ENCODE measurements around the gene CLGN.

CLGN gene

DNA sequence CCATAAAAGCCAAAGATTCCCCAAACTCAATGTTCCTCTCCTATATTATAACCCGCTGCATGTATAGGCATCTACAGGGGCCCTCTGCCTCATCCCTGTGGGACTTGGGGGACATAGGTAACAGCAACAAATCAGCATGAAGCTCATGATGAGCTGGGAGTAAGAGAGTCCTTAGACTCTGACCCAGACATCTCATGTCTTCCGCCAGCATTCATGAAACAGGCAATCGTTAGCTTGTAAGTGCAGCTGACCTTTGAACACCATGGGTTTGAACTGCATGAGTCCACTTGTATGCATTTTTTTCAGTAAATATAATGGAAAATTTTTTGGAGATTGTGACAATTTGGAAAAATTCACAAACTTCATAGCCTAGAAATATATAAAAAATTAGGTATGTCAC, 64.4 kb downstream of the CLGN start:
- no peak overlapping the region for H3K4me3 Mint-ChIP-seq
- no peak for DNase-seq
- no peaks in the 10 kb centered on the region for H3K36me3 Mint-ChIP-seq
- peaks cover 4% of the 10 kb centered on the region for H3K27me3 Mint-ChIP-seq
- no peak overlapping the region for H3K27ac Mint-ChIP-seq
- CTCF ChIA-PET = interaction anchor here (1.3 to 3.5 kb wide), 3 partner anchors 11 to 273 kb away, joined by 3 to 18 read pairs (median 5); partner anchors contain the start of gene SCOC
- H3K9me3 Mint-ChIP-seq = no peaks in the 10 kb centered on the region
- no peaks in the 10 kb centered on the region for H3K4me1 Mint-ChIP-seq

DNA sequence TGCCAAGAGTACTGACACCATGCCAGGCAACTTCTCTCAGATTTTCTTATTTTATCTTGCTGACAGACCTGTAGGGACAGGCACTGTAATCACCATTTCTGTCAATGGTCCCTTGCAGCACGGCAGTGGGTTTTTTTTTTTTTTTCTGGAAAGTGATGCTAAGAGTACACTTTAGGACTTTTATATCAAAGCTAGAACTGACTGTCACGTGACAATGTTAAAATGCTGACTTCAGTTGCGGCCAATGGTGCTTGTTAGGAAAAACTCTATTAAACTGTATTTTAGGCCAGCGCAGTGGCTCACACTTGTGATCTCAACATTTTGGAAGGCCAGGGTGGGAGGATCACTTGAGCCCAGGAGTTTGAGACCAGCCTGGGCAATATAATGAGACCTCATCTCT, 66.3 kb downstream of the CLGN start:
- Mint-ChIP-seq H3K4me1 (no peaks in the 10 kb centered on the region), H3K36me3 (no peaks in the 10 kb centered on the region), H3K9me3 (no peaks in the 10 kb centered on the region), H3K27ac (no peak overlapping the region), H3K27me3 (peaks cover 4% of the 10 kb centered on the region), H3K4me3 (no peak overlapping the region)
- CTCF ChIA-PET = interaction anchor here (0.6 to 4.1 kb wide), 12 partner anchors 10 to 704 kb away, joined by 3 to 39 read pairs (median 4); partner anchors contain the start of gene SCOC
- DNase-seq = no peak

DNA sequence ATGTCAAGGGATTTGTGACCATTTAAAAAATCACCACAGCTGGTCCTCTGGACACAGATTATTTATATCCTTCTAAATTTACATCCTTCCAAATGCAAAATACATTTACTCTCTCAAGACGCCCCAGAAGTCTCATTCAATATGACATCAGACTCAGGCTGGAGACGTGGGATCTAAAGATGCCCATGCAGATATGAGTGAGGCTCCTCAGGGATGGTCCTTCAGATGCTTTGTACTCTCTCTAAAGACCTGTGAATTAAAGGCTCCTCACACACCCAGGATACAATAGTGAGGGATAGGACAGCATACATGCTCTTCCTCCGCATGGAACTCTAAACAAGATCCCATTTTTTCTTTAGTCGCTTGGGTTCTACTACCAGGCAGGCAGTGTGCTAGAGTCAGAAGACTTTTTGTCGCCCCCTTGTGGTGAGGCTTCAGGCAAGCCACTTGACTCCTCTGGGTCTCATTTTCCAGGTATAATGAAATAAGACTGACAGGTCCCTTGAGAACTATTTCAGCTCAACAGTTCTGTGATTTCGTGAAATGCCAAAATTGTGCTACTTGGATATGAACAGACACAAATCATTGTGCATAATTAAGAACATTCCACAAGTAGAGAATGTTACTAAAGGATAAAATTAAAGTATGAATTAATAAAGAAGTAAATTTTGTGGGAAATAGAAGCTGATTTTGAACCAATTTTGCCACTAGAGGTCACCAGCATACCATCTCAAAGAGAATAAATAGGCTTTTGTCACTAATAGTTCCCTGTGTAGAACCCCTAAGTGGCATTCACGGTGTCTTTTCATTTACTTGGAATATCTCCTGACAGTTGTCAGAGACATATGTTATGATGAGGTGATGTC, 67.7 kb downstream of the CLGN start:
- CTCF ChIA-PET = interaction anchor here (0.7 to 4.1 kb wide), 43 partner anchors 9 to 706 kb away, joined by 3 to 39 read pairs (median 4); partner anchors contain the start of genes CLGN, ELMOD2 and SCOC
- peak; percentile 86 for DNase-seq
- no peaks in the 10 kb centered on the region for H3K4me1 Mint-ChIP-seq
- peaks cover 4% of the 10 kb centered on the region for H3K27me3 Mint-ChIP-seq
- H3K4me3 Mint-ChIP-seq = no peak overlapping the region
- H3K36me3 Mint-ChIP-seq = no peaks in the 10 kb centered on the region
- no peak overlapping the region for H3K27ac Mint-ChIP-seq
- H3K9me3 Mint-ChIP-seq = no peaks in the 10 kb centered on the region

DNA sequence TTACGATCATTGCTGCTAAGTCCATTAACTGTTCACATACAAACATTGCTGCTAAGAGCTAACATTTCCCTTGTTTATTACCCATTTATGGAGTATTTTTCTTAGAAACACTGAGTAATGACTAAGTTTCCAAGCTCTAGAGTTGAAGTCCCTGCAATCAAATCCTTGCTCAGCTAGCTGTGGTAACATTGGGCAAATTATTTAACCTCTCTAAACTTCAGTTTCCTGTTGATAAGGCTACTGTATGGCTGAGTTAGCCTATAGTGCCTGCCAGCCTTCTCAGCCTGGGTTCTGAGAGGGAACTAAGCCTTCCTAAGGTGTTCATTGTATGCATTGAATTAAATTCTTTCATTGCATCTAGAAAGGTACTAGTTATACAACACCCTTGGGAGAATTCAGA, 69.2 kb downstream of the CLGN start:
- no peaks in the 10 kb centered on the region for H3K36me3 Mint-ChIP-seq
- CTCF ChIA-PET = interaction anchor here (1.4 to 3.9 kb wide), 3 partner anchors 16 to 702 kb away, joined by 6 to 39 read pairs (median 17); partner anchors contain the start of gene SCOC
- peaks cover 4% of the 10 kb centered on the region for H3K27me3 Mint-ChIP-seq
- no peaks in the 10 kb centered on the region for H3K9me3 Mint-ChIP-seq
- H3K4me3 Mint-ChIP-seq = no peak overlapping the region
- no peak for DNase-seq
- peaks cover 9% of the 10 kb centered on the region for H3K4me1 Mint-ChIP-seq
- no peak overlapping the region for H3K27ac Mint-ChIP-seq

DNA sequence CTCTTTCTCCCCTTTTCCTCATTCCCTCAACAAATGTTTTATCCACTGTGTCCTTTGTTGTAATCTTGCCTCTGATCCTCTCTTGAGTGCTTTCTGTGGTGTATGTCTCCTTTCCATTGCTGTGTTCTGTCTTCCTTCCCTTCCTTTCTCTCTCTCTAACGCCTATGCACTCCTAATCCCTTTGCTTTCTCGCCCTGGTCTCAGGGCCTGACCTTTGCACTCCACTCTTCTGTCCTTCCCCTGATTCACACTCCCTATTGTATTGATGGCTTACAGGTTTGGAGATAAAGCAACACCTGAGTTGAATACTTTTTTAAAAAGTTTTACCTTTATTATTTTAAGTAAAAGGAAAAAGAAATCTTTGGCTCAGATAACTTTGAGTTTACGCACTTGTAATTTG, 69.6 kb downstream of the CLGN start:
- CTCF ChIA-PET = interaction anchor here (3.0 to 3.9 kb wide), 2 partner anchors 16 to 27 kb away, joined by 17 to 39 read pairs; partner anchors contain the start of gene SCOC
- Mint-ChIP-seq H3K4me3 (no peak overlapping the region), H3K36me3 (no peaks in the 10 kb centered on the region), H3K27ac (no peak overlapping the region), H3K4me1 (peaks cover 12% of the 10 kb centered on the region), H3K9me3 (no peaks in the 10 kb centered on the region), H3K27me3 (peaks cover 4% of the 10 kb centered on the region)
- no peak for DNase-seq

DNA sequence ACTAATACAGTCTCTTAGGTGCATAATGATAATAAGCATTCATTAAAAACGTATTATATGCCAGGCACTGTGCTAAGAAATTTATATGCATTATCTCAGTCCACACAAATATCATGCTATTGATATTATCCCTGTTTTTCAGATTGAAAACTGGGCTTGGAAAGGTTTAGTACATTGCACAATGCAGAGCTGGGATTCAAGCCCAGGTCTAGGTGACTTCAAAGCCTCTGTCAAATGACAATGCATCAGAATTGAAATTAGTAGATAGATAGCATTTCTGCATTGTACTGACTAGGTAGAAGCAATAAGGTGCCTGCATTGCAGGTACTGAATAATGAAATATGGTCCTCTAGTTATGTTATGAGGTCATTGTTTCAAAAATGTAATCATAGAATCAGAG, 72.2 kb downstream of the CLGN start:
- no peak for DNase-seq
- no peak overlapping the region for H3K27ac Mint-ChIP-seq
- H3K36me3 Mint-ChIP-seq = no peaks in the 10 kb centered on the region
- H3K27me3 Mint-ChIP-seq = peaks cover 4% of the 10 kb centered on the region
- peaks cover 14% of the 10 kb centered on the region for H3K4me1 Mint-ChIP-seq
- no peaks in the 10 kb centered on the region for H3K9me3 Mint-ChIP-seq
- CTCF ChIA-PET = no interaction called here
- no peak overlapping the region for H3K4me3 Mint-ChIP-seq

DNA sequence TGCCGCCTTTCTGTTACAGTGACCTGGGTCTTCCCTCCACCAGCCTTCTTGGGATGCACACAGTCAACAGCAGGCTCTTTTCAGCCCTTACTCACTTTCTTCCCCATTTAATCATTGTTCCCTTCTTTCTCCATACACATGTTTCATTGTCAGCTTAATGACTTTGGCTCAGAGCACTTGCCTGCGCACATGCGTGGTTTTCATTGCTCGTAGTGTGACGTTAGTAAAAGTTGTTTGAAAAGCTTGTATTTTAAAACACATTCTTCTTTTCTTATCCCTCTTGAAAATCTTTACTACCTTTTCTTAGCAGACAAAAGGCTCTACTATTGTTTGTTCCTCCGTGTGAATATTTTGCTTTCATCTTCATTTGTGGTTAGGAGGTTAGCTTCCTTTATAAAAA, 73.7 kb downstream of the CLGN start:
- H3K4me3 Mint-ChIP-seq = no peak overlapping the region
- DNase-seq = no peak
- H3K4me1 Mint-ChIP-seq = peaks cover 14% of the 10 kb centered on the region
- no peaks in the 10 kb centered on the region for H3K36me3 Mint-ChIP-seq
- CTCF ChIA-PET = no interaction called here
- peaks cover 7% of the 10 kb centered on the region for H3K27me3 Mint-ChIP-seq
- H3K9me3 Mint-ChIP-seq = no peaks in the 10 kb centered on the region
- H3K27ac Mint-ChIP-seq = no peak overlapping the region

DNA sequence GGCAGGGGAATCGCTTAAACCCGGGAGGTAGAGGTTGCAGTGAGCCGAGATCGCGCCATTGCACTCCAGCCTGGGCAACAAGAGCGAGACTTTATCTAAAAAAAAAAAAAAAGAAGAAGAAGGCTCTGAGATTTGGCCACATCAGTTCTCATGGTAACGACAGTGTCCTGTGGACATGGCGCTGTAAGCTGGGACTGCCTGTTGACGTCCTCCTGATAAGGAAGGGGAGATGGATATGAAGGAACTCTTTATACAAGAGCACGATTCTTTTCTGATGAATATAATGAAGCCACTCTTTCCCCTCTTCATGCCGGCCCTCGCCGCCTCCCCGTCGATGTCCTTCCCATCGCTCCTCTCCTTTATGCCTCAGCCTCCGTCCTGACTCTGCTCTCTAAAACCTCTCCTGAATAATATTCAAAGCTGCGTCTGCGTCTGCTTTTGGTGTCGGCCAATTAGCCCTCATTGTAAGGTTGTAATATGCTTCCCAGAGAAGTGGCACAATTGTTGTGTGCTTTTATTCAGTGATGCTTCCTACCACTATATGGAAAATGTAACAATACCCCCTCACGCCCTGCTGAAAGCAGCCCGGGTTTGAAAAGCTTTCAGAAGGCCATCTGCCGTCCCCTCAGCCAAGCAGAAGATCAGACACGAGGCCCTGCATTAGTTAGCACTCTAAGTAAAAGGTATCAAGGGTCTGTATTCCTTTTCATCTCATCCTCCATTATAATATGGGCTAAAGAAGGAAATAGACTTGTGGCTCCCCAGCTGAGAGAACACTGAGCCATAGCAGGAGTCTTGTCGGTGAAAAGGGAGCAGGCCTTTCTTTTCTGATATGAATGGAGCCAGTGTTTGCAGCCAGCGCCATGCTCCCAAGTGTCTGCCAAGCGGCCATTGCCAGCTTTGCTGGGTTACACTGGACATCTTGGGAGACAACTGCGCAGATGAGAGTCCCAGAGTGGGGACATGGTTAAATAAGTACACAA, 76.1 kb downstream of the CLGN start:
- Mint-ChIP-seq H3K36me3 (no peaks in the 10 kb centered on the region), H3K4me3 (no peak overlapping the region), H3K9me3 (no peaks in the 10 kb centered on the region), H3K27ac (no peak overlapping the region), H3K27me3 (peaks cover 7% of the 10 kb centered on the region), H3K4me1 (peaks cover 14% of the 10 kb centered on the region)
- DNase-seq = no peak
- CTCF ChIA-PET = interaction anchor here (3.6 kb wide), 1 partner anchor 9 kb away, joined by 22 read pairs; no protein-coding TSS in a partner anchor

DNA sequence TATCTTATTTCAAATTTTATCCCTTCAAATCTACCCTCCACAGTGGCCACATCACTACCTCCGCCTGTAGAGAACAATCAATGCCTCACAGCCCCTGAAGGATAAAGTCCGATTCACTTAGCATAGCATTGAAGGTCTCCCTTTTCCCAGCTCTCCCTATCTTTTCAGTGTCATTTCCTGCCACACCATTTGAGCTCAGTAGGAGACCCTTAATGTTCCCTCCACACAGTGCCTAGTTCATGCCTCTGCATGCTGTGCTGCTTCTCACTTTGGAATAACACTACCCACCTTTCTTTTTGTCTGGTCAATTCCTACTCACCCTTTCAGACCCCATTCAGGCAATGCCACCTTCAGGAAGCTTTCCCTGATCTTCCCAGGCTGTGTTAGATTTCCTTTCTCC, 77.6 kb downstream of the CLGN start:
- no peak overlapping the region for H3K27ac Mint-ChIP-seq
- peaks cover 14% of the 10 kb centered on the region for H3K4me1 Mint-ChIP-seq
- CTCF ChIA-PET = interaction anchor here (1.0 to 3.6 kb wide), 3 partner anchors 11 to 337 kb away, joined by 3 to 22 read pairs (median 4); no protein-coding TSS in a partner anchor
- H3K9me3 Mint-ChIP-seq = no peaks in the 10 kb centered on the region
- no peaks in the 10 kb centered on the region for H3K36me3 Mint-ChIP-seq
- DNase-seq = no peak
- no peak overlapping the region for H3K4me3 Mint-ChIP-seq
- peaks cover 9% of the 10 kb centered on the region for H3K27me3 Mint-ChIP-seq

DNA sequence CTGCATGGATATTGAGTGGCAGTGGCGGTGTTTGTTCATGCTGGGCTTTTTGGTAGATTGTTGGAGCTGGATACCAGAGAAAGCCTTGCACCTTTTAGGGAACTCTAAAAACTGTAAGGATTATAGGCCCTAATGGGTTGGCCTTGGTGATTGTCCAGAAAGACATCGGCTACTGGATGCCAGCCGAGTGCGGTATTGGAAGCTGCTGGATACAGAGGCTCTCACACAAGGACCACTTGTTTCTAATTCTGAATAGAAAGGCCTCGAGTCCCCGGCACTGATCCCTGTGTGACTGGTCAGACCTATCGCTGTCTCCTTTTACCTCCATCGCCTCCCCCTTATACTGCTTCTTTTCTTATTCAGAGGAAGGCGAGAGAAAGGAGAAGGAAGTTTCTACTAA, 81.3 kb downstream of the CLGN start:
- no peak for DNase-seq
- H3K27ac Mint-ChIP-seq = no peak overlapping the region
- no peaks in the 10 kb centered on the region for H3K36me3 Mint-ChIP-seq
- peaks cover 20% of the 10 kb centered on the region for H3K27me3 Mint-ChIP-seq
- H3K9me3 Mint-ChIP-seq = no peaks in the 10 kb centered on the region
- no peaks in the 10 kb centered on the region for H3K4me1 Mint-ChIP-seq
- H3K4me3 Mint-ChIP-seq = no peak overlapping the region
- CTCF ChIA-PET = no interaction called here

DNA sequence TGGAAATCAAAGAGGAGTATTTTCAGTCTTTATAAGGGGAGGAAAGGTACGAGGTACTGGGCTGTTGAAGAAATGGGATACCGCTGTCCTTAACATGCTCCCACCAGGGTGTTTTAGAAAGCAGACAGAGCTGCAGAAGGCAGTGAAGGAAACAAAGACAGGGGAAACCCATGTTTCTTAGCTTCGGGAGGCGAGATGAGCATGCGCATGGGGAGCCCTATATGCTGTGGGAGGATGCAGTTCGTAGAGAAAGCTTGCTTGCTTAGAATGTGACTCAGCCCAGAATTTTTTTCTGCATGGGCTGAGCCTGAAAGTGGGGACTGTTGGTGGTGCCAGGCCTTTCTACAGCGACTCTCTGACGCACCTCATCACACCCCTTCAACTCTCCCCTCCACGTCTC, 82.8 kb downstream of the CLGN start:
- H3K9me3 Mint-ChIP-seq = no peaks in the 10 kb centered on the region
- CTCF ChIA-PET = interaction anchor here (2.1 kb wide), 1 partner anchor 16 kb away, joined by 9 read pairs; no protein-coding TSS in a partner anchor
- no peak for DNase-seq
- H3K27ac Mint-ChIP-seq = no peak overlapping the region
- no peak overlapping the region for H3K4me3 Mint-ChIP-seq
- peaks cover 15% of the 10 kb centered on the region for H3K27me3 Mint-ChIP-seq
- H3K36me3 Mint-ChIP-seq = no peaks in the 10 kb centered on the region
- H3K4me1 Mint-ChIP-seq = no peaks in the 10 kb centered on the region

DNA sequence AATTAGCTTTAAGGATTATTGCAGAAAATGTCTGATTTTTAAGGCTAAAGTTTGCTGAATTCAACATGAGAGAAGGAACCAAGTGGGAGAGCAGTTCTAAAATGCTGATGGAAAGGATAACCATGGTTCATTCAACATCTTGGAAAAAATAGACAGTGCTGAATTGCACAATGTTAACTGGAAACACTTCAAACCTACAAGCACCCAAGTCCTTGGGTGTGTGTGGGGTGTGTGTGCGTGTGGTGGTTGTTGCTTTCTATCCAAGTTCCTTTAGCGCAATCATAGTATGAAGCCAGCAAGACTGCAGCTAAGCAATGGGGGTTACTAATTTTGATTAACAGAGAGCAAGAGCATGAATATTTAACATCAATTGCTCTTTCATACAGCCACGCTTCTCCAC, 83.3 kb downstream of the CLGN start:
- DNase-seq = no peak
- no peak overlapping the region for H3K27ac Mint-ChIP-seq
- H3K27me3 Mint-ChIP-seq = peaks cover 13% of the 10 kb centered on the region
- no peaks in the 10 kb centered on the region for H3K36me3 Mint-ChIP-seq
- no peak overlapping the region for H3K4me3 Mint-ChIP-seq
- CTCF ChIA-PET = interaction anchor here (0.6 to 2.1 kb wide), 2 partner anchors 16 to 67 kb away, joined by 3 to 9 read pairs; no protein-coding TSS in a partner anchor
- H3K9me3 Mint-ChIP-seq = no peaks in the 10 kb centered on the region
- H3K4me1 Mint-ChIP-seq = no peaks in the 10 kb centered on the region

DNA sequence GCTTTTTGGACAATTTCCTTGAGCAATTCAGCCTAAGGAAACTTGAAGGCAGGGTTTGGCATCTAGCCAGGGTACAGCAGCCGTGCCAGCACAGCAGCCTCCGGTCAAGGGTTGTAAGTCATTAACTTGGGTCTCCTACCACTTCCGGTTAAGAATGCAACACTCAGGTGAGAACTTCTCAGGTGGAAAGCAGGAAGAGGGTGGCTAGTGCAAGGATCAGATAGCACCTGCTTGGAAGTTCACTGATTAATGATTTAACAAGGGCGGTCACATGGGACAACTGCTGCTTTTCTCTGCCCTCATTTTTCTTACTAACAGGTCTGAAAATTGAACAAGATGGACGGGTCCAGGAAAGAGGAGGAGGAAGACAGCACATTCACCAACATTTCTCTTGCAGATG, 84.1 kb downstream of the CLGN start:
- H3K4me3 Mint-ChIP-seq = no peak overlapping the region
- no peak for DNase-seq
- H3K27ac Mint-ChIP-seq = no peak overlapping the region
- H3K36me3 Mint-ChIP-seq = no peaks in the 10 kb centered on the region
- no peaks in the 10 kb centered on the region for H3K4me1 Mint-ChIP-seq
- CTCF ChIA-PET = interaction anchor here (0.6 to 2.1 kb wide), 2 partner anchors 17 to 66 kb away, joined by 3 to 9 read pairs; no protein-coding TSS in a partner anchor
- no peaks in the 10 kb centered on the region for H3K9me3 Mint-ChIP-seq
- peaks cover 13% of the 10 kb centered on the region for H3K27me3 Mint-ChIP-seq

DNA sequence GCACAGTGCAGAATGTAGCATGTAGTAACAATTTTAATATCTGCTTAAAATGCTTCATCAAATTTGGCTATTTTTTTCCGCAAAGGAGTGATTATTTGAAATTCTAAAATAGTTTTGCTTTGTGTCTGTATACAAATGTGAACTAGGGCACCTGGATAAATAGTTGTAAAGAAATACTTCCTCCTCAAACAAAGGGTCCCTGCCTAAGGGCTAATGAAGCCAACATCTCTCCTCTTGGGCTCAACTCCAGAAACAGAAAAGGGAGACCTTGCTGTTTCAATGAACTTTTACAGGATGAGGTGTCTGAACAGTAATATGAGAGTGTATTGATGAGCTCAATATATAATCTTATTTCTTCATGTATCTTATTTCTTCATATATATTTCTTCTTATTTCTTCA, 84.8 kb downstream of the CLGN start:
- H3K36me3 Mint-ChIP-seq = no peaks in the 10 kb centered on the region
- CTCF ChIA-PET = interaction anchor here (0.7 kb wide), 1 partner anchor 17 kb away, joined by 4 read pairs; no protein-coding TSS in a partner anchor
- no peak overlapping the region for H3K4me3 Mint-ChIP-seq
- peaks cover 13% of the 10 kb centered on the region for H3K27me3 Mint-ChIP-seq
- H3K9me3 Mint-ChIP-seq = no peaks in the 10 kb centered on the region
- no peak for DNase-seq
- H3K27ac Mint-ChIP-seq = no peak overlapping the region
- no peaks in the 10 kb centered on the region for H3K4me1 Mint-ChIP-seq

Data from activated naive CD4-positive, alpha-beta T cell treated with anti-CD3 and anti-CD28 coated beads, Interleukin-2, amount 10 ng/mL, durations not matched to agents 7 days and 5 days (primary cell).